Iris pigment epithelial cell (primary cell): ENCODE measurements around the gene IL3.

Experiments
- DNase-seq: peaks from one replicate; pipeline ENCODE4 v3.0.0-alpha.2; 2011; ENCODE audit warnings: low read depth

Gene IL3

DNA sequence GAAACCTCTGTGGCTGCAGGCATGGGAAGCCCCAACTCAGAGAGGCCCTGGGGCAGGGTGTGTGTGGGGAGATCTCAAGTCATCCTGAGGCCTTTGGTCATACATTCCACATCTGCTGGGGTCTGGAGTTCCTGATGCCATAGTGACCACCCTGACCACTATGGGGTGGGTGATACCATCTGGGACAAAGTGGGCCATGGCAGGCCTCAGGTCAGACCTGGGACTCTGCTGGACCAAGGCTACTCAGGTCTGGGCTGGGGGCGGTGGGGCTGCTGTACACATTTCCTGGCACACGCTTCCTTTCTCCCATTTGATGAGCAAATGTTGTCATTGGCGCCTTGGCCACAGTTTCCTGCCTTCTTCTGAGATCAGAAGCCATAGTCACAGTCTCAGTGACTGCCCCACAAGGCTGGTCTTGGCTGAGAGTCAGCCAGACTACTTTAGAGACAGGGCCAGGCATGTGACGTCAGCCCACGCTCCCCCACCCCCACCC is 33.9 kb upstream of the IL3 start:
- DNase-seq = no peak

DNA sequence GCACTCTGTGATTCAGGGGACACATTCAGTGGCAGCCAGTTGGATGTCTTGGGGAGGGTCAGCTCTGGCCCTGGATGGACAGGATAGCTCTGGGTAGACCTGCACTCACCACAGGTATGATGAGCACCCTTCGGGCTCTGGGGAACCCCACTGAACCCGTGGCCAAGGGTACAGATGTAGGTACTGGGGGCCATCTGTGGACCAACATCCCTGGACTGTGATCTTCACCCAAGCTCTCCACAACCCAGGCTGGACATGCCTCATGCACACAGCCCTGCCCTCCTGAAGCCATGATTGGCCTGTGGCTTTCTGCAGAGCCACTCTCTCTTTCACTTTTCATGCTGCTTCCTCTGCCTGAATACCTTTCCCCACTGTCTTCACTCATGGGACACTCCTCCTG is 33.4 kb upstream of the IL3 start:
- no peak for DNase-seq

DNA sequence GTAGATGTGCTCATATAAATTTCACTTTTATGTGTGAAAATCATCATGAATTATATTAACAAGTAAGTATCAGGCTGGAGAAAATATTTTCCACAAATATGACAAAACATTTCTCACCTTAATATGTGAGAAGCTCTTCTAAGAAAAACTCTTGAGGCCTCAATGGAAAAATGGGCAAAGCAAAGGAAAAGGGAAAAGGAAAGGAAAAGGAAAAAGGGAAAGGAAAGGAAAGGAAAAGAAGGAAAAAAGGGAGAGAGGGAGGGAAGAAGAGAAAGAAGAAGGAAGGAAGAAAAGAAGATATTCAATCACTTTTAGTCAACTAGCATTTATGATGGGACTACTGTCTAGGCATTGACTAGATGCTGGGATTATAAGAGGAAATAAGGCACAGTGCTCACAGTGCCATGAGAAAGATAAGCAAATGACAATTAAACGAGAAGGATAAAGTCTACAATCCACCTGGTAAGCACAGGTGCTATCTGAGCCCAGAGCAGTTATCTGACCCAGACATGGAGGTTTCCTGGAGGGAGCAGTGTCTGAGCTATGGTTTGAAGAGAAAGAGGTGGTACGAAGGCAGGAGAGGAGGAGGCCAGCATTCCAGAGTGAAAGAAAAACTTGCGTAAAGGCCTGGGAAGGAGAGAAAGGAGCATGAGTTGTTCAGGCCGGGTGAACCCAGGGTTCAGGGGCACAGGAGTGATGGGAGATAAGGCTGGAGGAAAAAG is 30.7 kb upstream of the IL3 start:
- DNase-seq = no peak

DNA sequence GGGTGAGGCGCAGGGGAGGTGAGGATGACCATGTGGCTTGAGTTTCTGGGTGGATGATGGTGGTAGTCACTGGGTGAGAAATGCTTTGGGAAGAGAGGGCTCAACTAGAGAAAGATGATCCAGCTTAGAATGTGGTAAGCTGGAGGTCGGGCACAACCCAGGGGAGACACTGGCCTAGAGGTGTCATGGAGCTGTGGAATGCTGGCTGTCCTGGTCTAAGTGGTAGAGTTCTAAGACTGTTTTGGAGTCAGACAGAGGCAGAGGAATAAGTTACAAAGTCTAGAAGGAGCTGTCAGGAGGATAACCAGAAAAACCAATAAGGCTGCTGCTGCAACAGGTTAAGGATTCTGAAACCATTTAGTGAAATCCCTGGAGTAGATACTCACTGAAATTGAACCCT is 29.8 kb upstream of the IL3 start:
- DNase-seq = no peak

DNA sequence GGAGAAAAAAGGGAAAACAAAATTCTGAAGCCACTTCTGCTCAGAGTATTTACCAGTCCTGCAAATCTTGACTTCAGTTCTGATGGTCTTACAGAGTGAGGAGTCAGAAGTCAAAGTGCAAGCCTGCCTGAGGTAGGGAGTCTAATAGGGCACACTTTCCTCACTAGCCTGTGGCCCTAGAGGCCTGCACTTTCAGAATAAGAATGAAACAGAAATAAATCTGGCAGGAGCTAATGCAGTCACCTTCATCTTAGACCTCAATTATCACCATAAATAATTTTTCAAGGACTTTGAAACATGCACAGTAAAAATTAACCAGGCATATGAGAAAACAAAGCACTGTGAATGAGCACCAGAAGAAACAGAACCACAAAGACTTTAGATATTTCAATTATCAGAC is 28.3 kb upstream of the IL3 start:
- DNase-seq = no peak

DNA sequence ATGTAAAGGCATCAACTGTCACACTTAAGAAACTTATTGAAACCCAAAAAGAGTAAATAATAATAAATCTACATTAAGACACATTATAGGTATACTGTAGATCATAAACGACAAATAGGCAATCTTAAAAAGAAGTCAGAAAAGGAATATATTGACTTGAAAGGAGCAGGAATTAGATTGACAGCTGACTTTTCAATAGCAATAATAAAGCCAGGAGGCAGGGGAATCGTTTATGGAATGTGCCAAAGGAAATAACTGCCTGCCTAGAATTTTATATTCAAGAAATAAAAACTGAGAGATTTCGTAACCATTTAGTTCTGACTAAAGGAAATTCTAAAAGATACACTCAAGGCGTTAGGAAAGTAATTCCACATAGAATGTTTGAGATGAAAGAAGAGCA is 27.3 kb upstream of the IL3 start:
- DNase-seq = no peak

DNA sequence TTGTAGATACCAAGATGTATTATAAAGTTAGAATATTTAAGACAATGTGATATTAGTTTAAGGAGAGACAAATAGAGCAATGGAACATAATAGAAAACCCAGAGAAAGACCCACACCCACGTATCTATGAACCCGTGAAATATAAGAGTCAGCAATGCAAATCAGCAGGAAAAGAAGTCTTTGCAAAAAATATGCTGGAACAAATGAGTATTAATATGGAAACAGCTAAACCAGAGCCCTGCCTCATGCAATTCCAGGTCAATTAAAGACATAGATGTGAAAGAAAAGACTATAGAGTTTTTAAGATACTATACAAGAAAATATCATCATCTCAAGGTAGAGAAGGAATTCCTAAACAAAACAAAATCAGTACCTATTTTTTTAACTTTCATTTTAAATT is 23.1 kb upstream of the IL3 start:
- DNase-seq = no peak

DNA sequence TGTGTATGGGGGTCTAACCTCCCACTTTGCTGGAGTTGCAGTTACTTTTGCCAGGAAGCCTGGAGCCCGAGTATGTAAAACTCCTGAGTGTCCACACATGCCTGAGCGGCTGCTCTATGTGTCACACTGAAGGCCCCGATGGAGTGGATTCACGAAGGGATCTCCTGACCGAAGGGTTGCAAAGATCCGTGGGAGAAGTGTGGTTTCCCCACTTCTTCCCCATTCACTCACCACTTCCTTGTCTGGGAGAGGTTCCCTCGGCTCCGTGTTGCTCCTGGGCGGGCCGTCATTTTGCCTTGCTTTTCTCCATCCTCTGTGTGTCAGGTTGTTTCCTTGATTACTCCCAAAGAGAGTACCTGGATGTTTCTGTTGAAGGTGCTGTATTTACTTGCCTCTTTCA is 16.2 kb upstream of the IL3 start:
- DNase-seq = no peak

DNA sequence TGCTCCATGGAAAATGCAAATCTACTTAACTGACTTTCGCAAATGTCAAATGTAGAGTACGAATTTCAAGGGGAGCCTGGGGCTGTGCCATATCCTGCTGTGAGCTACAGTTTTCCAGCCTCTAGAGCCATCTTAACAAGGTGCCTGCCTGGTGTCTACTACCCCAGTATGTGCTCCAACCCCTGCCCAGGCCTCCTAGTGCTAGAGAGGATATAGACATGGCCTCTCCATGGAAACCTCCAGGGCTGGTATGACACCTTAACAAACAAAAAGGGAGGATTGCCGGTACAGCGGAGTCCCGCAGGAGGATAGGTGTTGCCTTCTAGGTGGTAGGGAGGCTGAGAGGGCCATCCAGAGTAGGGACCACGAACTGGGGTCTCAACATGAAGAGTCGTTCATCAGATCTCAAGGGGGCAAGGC is 13.6 kb upstream of the IL3 start:
- DNase-seq = no peak

DNA sequence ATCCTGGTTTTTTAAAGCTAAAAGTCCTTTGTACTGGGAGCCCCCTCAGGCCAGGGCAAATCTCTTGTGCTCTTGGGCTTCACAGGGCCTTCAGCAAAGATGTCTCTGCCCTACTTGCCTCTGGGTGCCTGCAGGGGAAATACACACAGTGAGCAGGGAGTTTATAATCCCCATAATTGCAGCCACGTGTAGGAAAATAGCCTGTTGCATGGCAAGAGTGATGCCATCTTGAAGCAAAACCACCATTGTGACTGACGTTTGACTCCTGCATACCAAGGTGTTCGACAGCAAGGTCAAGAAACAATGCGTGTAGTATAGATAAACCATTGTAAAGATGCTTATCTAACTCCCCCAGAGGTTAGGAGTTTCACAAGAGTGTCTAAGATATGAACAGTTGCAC is 11.4 kb upstream of the IL3 start:
- no peak for DNase-seq

DNA sequence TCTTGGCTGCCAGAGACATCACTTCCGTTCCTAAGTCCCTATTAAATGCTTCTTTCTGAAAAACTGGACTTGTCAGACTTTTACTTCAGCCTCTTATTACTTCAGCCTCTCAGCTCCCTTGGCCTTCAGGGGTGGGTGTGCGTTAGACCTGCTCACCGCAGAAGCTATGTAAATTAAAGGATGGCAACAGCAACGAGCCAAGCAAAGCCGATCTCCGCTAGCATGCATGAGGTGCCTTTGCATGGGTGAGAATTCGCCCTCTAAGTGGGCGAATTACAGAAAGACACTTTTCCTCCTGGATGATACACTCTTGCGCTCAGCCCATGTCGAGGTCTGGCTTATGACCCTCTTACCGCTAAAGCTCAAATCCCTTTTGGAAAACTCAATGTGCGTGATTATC is 10.9 kb upstream of the IL3 start:
- DNase-seq = no peak

DNA sequence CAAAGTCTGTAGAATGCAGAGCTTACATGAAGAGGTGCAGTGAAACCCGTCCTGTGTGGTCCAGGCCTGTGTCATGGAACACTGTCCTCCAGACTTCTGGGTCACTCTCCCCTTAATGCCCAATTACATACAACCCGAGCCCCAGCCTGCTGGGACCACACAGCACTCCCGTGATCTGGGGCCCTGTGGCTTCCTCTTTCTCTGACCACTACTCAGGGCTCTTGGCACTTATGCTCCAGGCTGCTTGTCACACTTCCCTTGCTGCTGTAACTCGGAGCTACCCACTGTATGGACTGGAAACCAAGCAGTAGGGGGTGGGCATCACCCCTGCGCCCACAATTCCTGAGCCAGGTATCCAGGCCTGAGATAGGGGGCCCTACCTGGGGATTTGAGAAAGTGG is 10.3 kb upstream of the IL3 start:
- no peak for DNase-seq

DNA sequence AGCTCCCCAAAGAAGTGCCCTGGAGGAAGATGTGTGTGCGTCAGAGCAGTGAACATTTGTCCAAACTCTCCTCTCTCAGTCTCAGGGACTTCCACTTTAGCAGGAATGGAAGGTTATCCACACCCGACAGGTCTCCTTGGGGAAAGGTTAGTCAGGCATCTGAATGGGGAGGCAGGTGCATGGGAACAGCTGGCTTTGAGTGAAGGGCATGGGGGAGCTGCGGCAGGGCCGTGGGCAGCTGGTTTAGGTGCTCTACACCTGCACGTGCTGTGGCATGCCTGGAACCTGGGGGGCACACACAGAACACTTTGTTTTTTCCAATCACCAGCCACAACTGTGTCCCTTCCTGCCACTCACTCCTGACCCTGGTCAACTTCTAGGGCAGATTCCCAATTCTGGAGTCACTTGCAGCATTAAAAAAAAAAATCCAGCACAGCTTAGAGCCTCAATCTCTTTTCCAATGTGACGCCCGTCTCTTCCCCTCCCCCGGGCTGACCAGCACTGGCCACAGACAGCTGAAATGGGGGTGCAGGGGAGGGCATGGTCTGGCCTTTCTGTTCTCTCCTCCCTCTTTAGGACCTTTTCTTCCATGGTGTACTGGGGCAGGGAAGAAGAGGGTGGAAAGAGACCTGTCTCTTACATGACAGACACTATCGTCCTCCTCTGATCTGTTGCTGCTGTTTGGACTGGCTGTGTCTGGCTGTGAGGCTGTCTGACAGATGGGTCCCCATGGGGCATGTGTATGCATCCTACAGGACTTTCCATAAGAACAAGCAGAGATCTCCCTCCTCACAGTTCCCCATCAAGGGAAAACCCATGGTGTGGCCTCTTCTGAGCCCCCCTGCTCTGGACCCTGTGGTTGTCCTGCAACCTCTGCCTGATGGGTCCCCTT is 9.5 kb upstream of the IL3 start:
- DNase-seq = no peak

DNA sequence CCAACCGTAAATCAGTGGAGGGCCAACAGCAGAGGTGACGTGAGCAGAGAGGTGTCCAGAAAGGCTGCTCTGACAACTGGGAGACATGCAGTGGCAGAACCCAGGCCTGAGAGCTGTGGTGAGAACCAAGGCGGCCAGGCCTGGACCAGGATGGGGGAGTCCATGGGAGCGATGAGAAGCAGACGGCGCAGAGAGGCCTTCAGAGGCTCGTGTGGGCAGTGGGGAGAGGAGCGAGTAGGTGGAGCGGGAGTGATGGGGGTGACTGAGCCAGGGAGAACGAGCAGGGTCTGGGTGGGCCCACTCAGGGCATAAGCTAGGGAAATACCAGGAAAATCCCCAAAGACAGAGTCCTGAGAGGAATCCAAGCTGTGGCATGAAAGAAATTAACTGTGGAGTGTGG is 7.9 kb upstream of the IL3 start:
- no peak for DNase-seq

DNA sequence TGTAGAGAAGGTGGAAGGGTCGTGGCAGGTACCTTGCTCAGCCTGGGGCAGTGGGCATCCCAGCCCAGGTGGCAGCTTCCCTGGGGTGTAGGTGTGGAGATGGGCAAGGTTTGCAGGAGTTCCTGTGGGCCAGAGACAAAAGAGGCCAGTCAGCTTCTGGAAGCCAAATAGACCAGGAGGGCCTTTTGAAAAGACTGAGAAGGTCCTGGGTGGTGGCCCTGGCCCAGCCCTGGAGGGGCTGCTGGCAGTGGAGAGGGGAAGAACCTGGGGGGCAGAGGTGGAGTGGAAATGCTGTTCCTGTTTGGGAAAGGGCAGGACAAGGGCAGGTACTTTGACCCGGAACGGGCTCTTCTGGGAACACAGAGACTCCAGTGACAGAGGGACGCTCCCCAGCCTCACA is 7.0 kb upstream of the IL3 start:
- no peak for DNase-seq

DNA sequence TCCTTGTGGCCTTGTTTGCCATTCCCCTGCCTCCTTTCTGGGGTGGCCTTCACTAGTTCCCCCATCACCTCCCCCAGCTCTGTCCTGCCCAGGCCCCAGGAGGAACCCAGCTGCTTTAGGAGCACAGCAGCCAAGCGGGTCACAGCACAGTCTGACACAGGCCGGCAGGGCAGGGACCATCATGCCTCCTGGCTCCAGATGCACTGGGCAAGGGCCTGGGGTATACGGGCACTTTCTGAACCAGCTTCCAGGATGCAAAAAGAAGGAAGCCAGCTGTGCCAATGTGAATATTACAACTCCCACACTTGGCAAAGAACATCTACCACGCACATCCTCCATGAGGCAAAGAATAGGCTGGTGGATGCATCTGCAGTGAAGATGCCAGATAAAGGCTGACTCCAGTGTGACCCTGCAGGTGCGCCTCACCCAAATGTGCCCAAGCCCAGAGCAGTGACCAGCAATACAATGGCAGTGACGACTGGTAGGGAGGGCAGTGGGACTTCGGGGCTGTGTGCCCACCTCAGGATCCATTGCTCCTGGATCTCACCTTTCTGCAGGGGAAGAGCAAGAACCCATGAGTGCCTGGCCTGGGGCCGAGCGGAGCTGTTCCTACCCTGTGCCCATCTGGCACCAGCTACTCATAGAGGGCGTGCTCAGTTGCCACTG is 6.3 kb upstream of the IL3 start:
- no peak for DNase-seq

DNA sequence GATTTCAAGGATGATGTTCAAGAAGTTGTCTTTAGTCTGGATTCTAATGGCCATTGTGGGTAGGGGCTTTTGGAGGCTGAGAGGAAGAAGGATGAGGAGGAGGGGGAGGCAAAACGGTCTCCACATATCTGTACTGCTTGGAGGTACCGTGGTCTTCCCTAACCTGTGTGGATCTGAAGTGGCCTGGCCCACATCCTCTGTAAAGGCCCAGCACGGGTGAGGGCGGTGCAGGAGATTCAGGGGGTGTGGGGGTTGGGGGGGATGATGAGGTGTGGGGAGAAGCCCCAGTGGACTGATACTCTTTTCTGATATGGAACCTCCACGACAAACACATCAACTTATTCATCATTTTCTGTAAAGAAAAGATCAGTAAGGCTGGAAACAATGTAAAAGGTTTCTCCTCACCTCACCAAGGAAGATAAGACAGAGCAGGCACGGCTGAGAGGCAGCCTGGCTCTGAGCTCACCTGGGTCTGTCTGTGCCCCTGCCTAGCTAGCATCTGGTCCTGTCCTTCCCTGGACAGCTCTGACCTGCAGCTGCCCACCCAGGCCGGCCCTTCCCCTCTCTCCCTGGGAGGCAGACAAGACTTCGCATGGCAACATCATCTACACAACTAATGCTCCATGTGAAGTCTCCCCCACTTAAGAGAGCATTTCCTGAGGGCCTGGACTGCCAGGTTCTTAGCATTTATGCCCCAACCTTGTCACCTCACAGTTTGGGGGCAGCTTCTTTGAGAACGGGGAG is 5.6 kb upstream of the IL3 start:
- no peak for DNase-seq

DNA sequence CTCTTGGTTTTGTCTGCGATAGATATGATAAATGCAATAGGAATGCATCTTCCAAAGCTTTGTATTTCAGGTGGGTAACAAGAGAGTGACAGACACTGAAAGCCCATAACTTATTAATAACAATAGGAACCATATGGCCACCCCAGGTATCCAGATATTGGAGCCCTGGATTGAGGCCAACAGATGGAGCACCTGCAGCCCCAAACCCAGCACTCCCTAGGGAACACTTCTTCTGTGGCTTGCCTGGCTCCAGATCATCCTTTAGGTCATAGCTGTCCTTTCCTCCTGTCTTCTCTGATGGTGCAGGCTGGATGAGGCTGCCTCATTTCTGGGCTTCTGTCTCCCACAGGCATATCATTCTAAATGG is 5.0 kb upstream of the IL3 start:
- DNase-seq = no peak

DNA sequence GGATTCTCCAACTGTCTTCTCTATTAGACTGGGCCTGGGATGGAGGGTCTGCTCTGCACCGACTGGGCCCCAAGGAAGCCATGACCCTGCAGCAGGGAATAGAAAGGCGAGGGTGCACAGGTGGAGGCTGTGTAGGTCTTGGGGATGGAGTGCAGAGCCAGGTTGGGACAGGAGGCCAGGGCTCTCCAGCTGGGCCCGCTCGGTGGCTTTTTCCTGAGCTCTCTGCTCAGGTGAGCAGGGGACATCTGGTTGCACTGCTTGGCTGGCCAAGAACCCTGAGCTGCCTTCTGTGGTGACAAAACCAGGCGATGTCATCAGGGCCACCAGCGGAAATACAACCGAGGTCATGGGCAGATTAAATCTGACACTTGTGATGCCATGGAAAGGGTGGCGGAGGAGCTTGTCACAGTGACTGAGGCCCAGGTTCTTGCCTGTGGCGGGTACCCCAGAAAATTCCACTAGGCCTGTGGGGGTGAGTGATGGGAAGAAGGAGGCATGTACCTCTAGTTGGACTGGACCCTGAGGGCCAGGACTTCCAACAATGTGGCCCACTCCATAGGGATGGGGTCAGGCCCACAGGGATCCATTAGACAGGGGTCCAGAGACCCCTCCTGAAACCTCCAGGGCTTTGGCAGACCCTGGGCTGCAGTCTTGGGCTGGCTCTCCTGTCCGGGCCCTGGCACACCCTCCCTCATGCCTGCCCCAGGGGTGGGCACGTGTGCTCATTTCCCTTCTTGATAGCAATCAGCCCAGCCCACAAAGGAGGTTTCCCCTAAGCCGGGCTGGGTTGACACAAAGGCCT is 4.4 kb upstream of the IL3 start:
- no peak for DNase-seq

DNA sequence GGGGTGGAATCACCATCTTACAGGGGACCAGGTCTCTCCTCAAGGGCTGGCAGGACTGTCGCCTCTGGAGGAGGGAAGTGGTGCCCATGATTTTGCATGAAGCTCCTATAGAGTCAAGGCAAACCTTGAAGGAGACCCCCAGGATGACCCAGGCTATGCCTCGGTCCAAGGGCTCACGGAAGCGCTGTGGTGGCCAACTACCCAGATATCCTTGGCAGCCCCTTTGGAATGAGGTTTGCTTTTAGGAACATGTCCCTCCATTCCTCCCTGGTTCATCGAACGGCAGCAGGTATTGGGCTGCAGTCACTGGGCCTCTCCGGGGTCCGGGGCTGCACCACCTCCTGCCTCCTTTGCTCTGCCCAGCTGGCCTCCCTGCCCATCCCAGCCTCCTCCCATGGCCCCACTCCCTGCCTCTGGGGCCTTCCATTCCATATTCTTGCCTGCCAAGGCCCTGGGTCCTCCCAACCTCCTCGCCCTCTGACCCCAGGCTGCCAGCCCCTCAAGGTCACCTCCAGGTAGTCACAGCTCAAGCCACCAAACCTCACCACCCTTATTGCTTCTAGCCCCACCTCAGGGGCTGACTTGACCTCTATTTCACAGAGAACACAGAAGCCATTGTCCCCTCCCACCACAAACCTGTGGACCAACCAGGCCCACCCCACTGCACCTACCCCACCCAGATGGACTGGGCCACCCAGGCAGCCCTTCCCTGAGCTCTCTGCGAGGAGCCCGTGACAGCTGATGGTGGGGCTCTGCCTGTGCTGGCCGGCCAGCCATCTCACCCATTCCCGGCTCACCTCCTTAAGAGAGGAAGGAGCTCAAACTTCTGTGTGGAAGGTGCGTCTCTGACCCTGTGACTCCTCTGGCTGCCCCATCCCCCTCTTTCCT is 3.6 kb upstream of the IL3 start:
- no peak for DNase-seq
